Testis (tissue), 5 donors: Measurements from ENCODE around the gene NOM1. TPM values are rescaled to one million over a fixed set of nuclear protein-coding genes. Genes with fewer than 3 reads are reported as not detected.
"Not testable (repeated sequence)": the region's sequence is repeated elsewhere in the genome, so short reads cannot be mapped to it uniquely, and the experiment has no call there.

Experiments
- DNase-seq: peaks from one replicate; pipeline ENCODE4 v3.0.0-alpha.2; 2019
- H3K27ac ChIP-seq, 2 donors: fragments of 200-600 bp; sonication (generic); one replicate each; pipeline ENCODE4 v1.5.1; 2019
- H3K27me3 ChIP-seq: fragments of 200-600 bp; sonication (generic); one replicate; pipeline ENCODE4 v1.5.1; 2019
- H3K36me3 ChIP-seq: fragments of 200-600 bp; sonication (generic); one replicate; pipeline ENCODE4 v1.5.1; 2017; ENCODE audit warnings: low read depth; ENCODE audit errors: missing control alignments
- H3K4me1 ChIP-seq: fragments of 200-600 bp; sonication (generic); one replicate; pipeline ENCODE4 v1.5.1; 2019
- H3K4me3 ChIP-seq, 2 donors: fragments of 200-600 bp; sonication (generic); one replicate each; pipeline ENCODE4 v1.5.1; 2017 to 2019
- H3K9me3 ChIP-seq: fragments of 200-600 bp; sonication (generic); one replicate; pipeline ENCODE4 v1.5.1; 2017
- POLR2A ChIP-seq: fragments of 450-650 bp; IDR thresholded peaks from one replicate; pipeline ENCODE4 v1.6.1; 2017; ENCODE audit warnings: antibody characterized with exemption, mild to moderate bottlenecking, moderate library complexity
- WGBS, 2 donors: methylation state at CpG; one replicate each; pipeline ENCODE4 v1.1.5; 2018; 5-methylcytosine and 5-hydroxymethylcytosine counted together
- intact Hi-C: fragments of 100-400 bp; cut with DNase I; formaldehyde crosslinking; loops from one replicate; pipeline ENCODE4 v1.15.1; 2023; ENCODE audit warnings: low total_unique reads
- long read RNA-seq, 2 donors: transcript quantifications; one replicate each; lab custom pipeline, GENCODE V29; 2026
- polyA plus RNA-seq: library from polyadenylated mRNA; stranded (reverse); fragments of 350-450 nt; fragmentation: Illumina TruSeq; extraction: RNeasy Lipid Tissue Mini Kit (QIAGEN cat#74804); gene quantifications from one replicate; pipeline ENCODE4 v1.2.3, GENCODE V29; 2014; ENCODE audit warnings: low read depth, low replicate concordance; ENCODE audit not compliant: insufficient read depth
- total RNA-seq, 2 donors: library from RNA; depleted of rRNA; stranded (reverse); fragments of >200 nt; gene quantifications; one replicate each; pipeline ENCODE4 v1.2.3, GENCODE V29; 2016
- TF ChIP-seq, protein P1 (sequence below), 3 experiments: fragments of 450-650 bp in 2 of 3; fragments of 200-600 bp in 1 of 3; sonication (generic) in 1 of 3; IDR thresholded peaks; one replicate each; pipeline ENCODE4 v1.5.1; 2016 to 2019; ENCODE audit warnings: antibody characterized with exemption in 3 of 3, mild to moderate bottlenecking in 2 of 3, moderate library complexity in 1 of 3

NOM1 gene
- 10 to 100 TPM; 42.8 to 47.1 TPM for total RNA-seq
- 20.2 TPM for polyA plus RNA-seq
- long read RNA-seq, donor 1, full-length matches to known transcripts, result 1 of 1 reads
- long read RNA-seq, donor 1, partial matches to known transcripts, result 0 of 1 reads
- long read RNA-seq, donor 1, other reads (novel, unspliced or antisense), result 0 of 1 reads
- long read RNA-seq, donor 2, full-length matches to known transcripts, result 2 of 8 reads
- long read RNA-seq, donor 2, partial matches to known transcripts, result 6 of 8 reads
- long read RNA-seq, donor 2, other reads (novel, unspliced or antisense), result 0 of 8 reads

- DNase-seq, result peak; percentile 90
- H3K27me3 ChIP-seq, result no peaks in the 10 kb centered on the region
- H3K4me1 ChIP-seq, result peaks cover 20% of the 10 kb centered on the region
- H3K27ac ChIP-seq, result peak within 1 kb of the TSS; percentile 73 to 75
- TF ChIP-seq POLR2A, result no peak
- TF ChIP-seq, protein P1, sequence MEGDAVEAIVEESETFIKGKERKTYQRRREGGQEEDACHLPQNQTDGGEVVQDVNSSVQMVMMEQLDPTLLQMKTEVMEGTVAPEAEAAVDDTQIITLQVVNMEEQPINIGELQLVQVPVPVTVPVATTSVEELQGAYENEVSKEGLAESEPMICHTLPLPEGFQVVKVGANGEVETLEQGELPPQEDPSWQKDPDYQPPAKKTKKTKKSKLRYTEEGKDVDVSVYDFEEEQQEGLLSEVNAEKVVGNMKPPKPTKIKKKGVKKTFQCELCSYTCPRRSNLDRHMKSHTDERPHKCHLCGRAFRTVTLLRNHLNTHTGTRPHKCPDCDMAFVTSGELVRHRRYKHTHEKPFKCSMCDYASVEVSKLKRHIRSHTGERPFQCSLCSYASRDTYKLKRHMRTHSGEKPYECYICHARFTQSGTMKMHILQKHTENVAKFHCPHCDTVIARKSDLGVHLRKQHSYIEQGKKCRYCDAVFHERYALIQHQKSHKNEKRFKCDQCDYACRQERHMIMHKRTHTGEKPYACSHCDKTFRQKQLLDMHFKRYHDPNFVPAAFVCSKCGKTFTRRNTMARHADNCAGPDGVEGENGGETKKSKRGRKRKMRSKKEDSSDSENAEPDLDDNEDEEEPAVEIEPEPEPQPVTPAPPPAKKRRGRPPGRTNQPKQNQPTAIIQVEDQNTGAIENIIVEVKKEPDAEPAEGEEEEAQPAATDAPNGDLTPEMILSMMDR (IDR thresholded peaks at IDR 0.05), result peak; percentile 86 to 98 (median 91)
- H3K9me3 ChIP-seq, result no peaks in the 10 kb centered on the region
- intact Hi-C loops, result no loop called here
- H3K4me3 ChIP-seq, result peak within 1 kb of the TSS; percentile 91 to 96
- 0 to 1% methylated on average over 34 to 100 of the region's 115 CpGs for WGBS, 2 donors
- H3K36me3 ChIP-seq, result no peaks in the 10 kb centered on the region
Measured at GRCh38 chr7:156949541-156950380, at the start of gene NOM1. NOM1 (plus strand) TSS chr7:156949712; CDS start chr7:156949738, 26 bp downstream.

DNA sequence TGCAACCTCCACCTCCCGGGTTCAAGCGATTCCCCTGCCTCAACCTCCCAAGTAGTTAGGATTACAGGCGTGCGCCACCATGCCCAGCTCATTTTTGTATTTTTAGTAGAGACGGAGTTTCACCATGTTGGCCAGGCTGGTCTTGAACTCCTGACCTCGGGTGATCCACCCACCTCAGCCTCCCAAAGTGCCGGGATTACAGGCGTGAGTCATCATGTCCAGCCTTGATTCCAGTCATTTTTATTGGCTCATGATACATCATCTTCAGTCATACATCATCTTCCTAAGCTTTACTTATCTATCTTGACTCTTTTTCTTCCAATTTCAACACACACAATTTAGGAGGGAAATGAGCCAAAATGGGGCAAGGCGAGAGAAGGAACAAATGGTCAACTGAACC lies 49.4 kb upstream of the NOM1 start:
- DNase-seq, H3K27me3 ChIP-seq, intact Hi-C loops, H3K4me3 ChIP-seq, H3K36me3 ChIP-seq, H3K9me3 ChIP-seq, H3K27ac ChIP-seq, H3K4me1 ChIP-seq: not testable (repeated sequence)
- WGBS, 2 donors, result 89 to 91% methylated on average over 9 of the region's 9 CpGs

- intact Hi-C loops, result no loop called here
- TF ChIP-seq, protein P1 (IDR thresholded peaks at IDR 0.05), result no peak
- no peak for TF ChIP-seq POLR2A
- 37 to 53% methylated on average over 10 of the region's 10 CpGs for WGBS, 2 donors
Measured at GRCh38 chr7:156903232-156903909, 46.1 kb upstream of the NOM1 start.

DNA sequence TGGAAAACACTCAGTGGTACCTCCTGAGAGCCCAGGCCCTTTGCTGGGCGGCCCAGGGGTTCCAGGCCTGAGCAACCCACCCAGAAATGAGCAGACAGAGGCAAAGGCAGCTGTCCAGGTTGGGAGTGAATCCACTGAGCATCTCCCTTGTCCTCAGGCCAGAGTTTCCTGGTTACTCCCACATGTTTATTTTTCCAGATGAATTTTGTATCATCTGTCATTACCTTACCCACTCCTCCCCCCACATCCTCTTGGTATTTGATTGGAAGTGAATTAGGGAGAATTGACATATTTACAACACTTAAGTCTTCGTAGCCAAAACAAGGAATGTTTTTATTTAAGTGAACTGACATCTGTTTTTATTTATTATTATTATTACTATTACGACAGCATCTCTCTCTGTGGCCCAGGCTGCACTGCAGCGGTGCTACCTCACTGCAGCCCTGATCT lies 43.3 kb upstream of the NOM1 start:
- H3K36me3 ChIP-seq, result no peaks in the 10 kb centered on the region
- WGBS, 2 donors, result 68 to 72% methylated on average over 3 to 4 of the region's 4 CpGs
- intact Hi-C loops, result no loop called here
- H3K9me3 ChIP-seq, result no peaks in the 10 kb centered on the region
- no peak overlapping the region for H3K4me3 ChIP-seq
- TF ChIP-seq POLR2A, result no peak
- TF ChIP-seq, protein P1 (IDR thresholded peaks at IDR 0.05), result no peak
- H3K27ac ChIP-seq, result no peak overlapping the region
- no peaks in the 10 kb centered on the region for H3K4me1 ChIP-seq
- H3K27me3 ChIP-seq, result no peaks in the 10 kb centered on the region
- no peak for DNase-seq

More at GRCh38 chr7:156903232-156903909, 46.1 kb upstream of the NOM1 start:
- Histone ChIP-seq H3K9me3 (no peaks in the 10 kb centered on the region), H3K4me1 (no peaks in the 10 kb centered on the region), H3K27ac (no peak overlapping the region), H3K36me3 (no peaks in the 10 kb centered on the region), H3K4me3 (no peak overlapping the region), H3K27me3 (no peaks in the 10 kb centered on the region)
- no peak for DNase-seq

GRCh38 chr7:156907656-156908055 lies 41.9 kb upstream of the NOM1 start:
- Histone ChIP-seq H3K27me3 (no peaks in the 10 kb centered on the region), H3K36me3 (no peaks in the 10 kb centered on the region), H3K4me3 (no peak overlapping the region), H3K9me3 (no peaks in the 10 kb centered on the region), H3K27ac (no peak overlapping the region), H3K4me1 (no peaks in the 10 kb centered on the region)
- TF ChIP-seq POLR2A, result no peak
- TF ChIP-seq, protein P1 (IDR thresholded peaks at IDR 0.05), result no peak
- no peak for DNase-seq
- intact Hi-C loops, result no loop called here
- WGBS, 2 donors, result 80 to 81% methylated on average over 4 of the region's 4 CpGs

DNA sequence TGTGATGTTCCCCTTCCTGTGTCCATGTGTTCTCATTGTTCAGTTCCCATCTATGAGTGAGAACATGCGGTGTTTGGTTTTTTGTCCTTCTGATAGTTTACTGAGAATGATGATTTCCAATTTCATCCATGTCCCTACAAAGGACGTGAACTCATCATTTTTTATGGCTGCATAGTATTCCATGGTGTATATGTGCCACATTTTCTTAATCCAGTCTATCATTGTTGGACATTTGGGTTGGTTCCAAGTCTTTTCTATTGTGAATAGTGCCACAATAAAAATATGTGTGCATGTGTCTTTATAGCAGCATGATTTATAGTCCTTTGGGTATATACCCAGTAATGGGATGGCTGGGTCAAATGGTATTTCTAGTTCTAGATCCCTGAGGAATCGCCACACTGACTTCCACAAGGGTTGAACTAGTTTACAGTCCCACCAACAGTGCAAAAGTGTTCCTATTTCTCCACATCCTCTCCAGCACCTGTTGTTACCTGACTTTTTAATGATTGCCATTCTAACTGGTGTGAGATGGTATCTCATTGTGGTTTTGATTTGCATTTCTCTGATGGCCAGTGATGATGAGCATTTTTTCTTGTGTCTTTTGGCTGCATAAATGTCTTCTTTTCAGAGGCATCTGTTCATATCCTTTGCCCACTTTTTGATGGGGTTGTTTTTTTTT lies 39.8 kb upstream of the NOM1 start:
- H3K36me3 ChIP-seq, H3K4me3 ChIP-seq, H3K27ac ChIP-seq, H3K4me1 ChIP-seq, intact Hi-C loops, H3K9me3 ChIP-seq, H3K27me3 ChIP-seq, DNase-seq: not testable (repeated sequence)
- 87 to 90% methylated on average over 3 of the region's 3 CpGs for WGBS, 2 donors
